KOPT-K1 (cell line): ENCODE measurements around the gene NDUFA6.
"Not testable (repeated sequence)": the region's sequence is repeated elsewhere in the genome, so short reads cannot be mapped to it uniquely, and the experiment has no call there.

Experiments
- H3K27ac ChIP-seq: fragments of 200-600 bp; sonication (generic); 2 replicates; pipeline ENCODE4 v1.5.1; 2016; ENCODE audit warnings: antibody characterized with exemption, mild to moderate bottlenecking, low read depth, low read length; ENCODE audit not compliant: poor library complexity, severe bottlenecking
- H3K36me3 ChIP-seq: fragments of 200-600 bp; sonication (generic); 2 replicates; pipeline ENCODE4 v1.5.1; 2017; ENCODE audit warnings: antibody characterized with exemption, mild to moderate bottlenecking, low read length, moderate library complexity; ENCODE audit not compliant: insufficient read depth
- H3K9me3 ChIP-seq: fragments of 200-600 bp; sonication (generic); 2 replicates; pipeline ENCODE4 v1.5.1; 2017; ENCODE audit warnings: antibody characterized with exemption, low read length, mild to moderate bottlenecking; ENCODE audit not compliant: insufficient read depth, poor library complexity, severe bottlenecking

Gene NDUFA6

GRCh38 chr22:42090596-42091454, at the start of gene NDUFA6:
NDUFA6 (minus strand) TSS chr22:42090772; CDS start chr22:42090744, 28 bp downstream.
- Histone ChIP-seq H3K27ac (peak within 1 kb of the TSS; percentile 89), H3K9me3 (no peaks in the 10 kb centered on the region), H3K36me3 (peaks cover 26% of the 10 kb centered on the region)

- not testable (repeated sequence) for H3K9me3 ChIP-seq
These were observed 49.6 kb upstream of the NDUFA6 start for GRCh38 chr22:42140153-42140552.

GRCh38 chr22:42139508-42139907, 48.9 kb upstream of the NDUFA6 start:
- not testable (repeated sequence) for H3K9me3 ChIP-seq, H3K27ac ChIP-seq, H3K36me3 ChIP-seq

More at GRCh38 chr22:42140153-42140552, 49.6 kb upstream of the NDUFA6 start:
- not testable (repeated sequence) for H3K36me3 ChIP-seq, H3K27ac ChIP-seq

- Histone ChIP-seq H3K27ac (no peak overlapping the region), H3K36me3 (peaks cover 8% of the 10 kb centered on the region; the same call in 1 of the 2 replicates), H3K9me3 (no peaks in the 10 kb centered on the region)
These were observed 48.4 kb upstream of the NDUFA6 start for GRCh38 chr22:42138972-42139371.

GRCh38 chr22:42138122-42138770, 47.7 kb upstream of the NDUFA6 start:
- H3K9me3 ChIP-seq = no peaks in the 10 kb centered on the region
- H3K36me3 ChIP-seq = peaks cover 8% of the 10 kb centered on the region; the same call in 1 of the 2 replicates
- no peak overlapping the region for H3K27ac ChIP-seq

- not testable (repeated sequence) for H3K27ac ChIP-seq, H3K36me3 ChIP-seq, H3K9me3 ChIP-seq
These were observed 45.1 kb upstream of the NDUFA6 start for GRCh38 chr22:42135688-42136087.

GRCh38 chr22:42134100-42135020, 43.8 kb upstream of the NDUFA6 start:
- no peak overlapping the region for H3K27ac ChIP-seq
- peaks cover 8% of the 10 kb centered on the region; the same call in 1 of the 2 replicates for H3K36me3 ChIP-seq
- H3K9me3 ChIP-seq = no peaks in the 10 kb centered on the region

GRCh38 chr22:42132457-42132856, 41.9 kb upstream of the NDUFA6 start:
- no peak overlapping the region for H3K27ac ChIP-seq
- no peaks in the 10 kb centered on the region; the same call in 1 of the 2 replicates for H3K36me3 ChIP-seq
- H3K9me3 ChIP-seq = no peaks in the 10 kb centered on the region

- H3K27ac ChIP-seq = no peak overlapping the region
- no peaks in the 10 kb centered on the region; the same call in 1 of the 2 replicates for H3K36me3 ChIP-seq
- no peaks in the 10 kb centered on the region for H3K9me3 ChIP-seq
These were observed 41.0 kb upstream of the NDUFA6 start for GRCh38 chr22:42131562-42131961.

- H3K27ac ChIP-seq = not testable (repeated sequence)
These were observed 40.3 kb upstream of the NDUFA6 start, which contains the start of gene CYP2D6 for GRCh38 chr22:42130639-42131431. CYP2D6 (minus strand) TSS chr22:42130810; CDS start chr22:42130791, 19 bp downstream.

GRCh38 chr22:42130182-42130581, 39.6 kb upstream of the NDUFA6 start:
- not testable (repeated sequence) for H3K27ac ChIP-seq, H3K36me3 ChIP-seq, H3K9me3 ChIP-seq

More at GRCh38 chr22:42130639-42131431, 40.3 kb upstream of the NDUFA6 start, which contains the start of gene CYP2D6:
- H3K9me3 ChIP-seq, H3K36me3 ChIP-seq: not testable (repeated sequence)

- not testable (repeated sequence) for H3K36me3 ChIP-seq, H3K27ac ChIP-seq, H3K9me3 ChIP-seq
These were observed 38.5 kb upstream of the NDUFA6 start for GRCh38 chr22:42128776-42129694.

GRCh38 chr22:42128007-42128406, 37.4 kb upstream of the NDUFA6 start:
- not testable (repeated sequence) for H3K36me3 ChIP-seq, H3K27ac ChIP-seq, H3K9me3 ChIP-seq
